HG03378 (cell line): ENCODE measurements around the gene MCIDAS.

Experiments used
- ATAC-seq: cut with Tn5 transposase; IDR thresholded peaks from one replicate; pipeline ENCODE4 v1.9.1; 2021; ENCODE audit warnings: mild to moderate bottlenecking, moderate library complexity; ENCODE audit not compliant: unreplicated experiment

MCIDAS gene

DNA sequence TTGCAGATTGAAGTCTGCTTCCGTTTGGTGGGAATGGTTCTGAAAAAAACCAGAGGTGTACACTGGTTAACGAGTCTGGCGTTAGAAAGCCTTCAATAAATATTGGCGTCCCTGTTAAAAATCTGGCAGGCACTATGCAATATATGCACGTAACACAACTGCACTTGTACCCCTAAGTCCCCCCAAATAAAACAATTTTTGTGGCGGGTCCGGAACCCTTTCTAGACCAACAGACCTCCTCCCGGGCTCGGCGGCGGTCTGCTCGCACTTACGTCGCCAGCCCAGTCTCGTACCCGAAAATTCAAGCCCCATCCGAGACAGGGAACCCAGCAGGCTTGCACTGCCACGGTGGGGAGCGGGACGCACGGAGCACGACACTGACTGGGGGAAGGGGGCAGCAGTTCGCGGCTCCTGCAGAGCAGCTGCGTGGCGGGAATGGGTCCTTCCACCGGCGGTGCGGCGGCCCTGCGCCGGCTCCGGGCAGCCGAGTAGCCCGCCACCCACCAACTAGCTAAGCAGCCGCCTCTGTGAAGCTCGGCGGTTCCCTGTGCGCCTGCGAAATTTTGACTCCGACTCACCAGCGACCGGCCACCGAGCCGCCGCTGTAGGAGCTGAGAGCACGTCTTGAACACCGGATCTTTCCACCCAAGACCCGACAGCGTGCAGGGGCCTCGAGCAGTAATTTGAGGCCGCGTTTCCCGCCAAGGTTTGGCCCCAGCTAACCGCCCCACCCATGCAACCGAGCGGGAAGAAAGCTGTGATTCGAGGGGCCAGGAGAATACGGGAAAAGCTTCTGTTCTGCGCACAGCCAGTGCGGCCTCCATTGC lies 3.9 kb downstream of the MCIDAS start:
- ATAC-seq: no peak

DNA sequence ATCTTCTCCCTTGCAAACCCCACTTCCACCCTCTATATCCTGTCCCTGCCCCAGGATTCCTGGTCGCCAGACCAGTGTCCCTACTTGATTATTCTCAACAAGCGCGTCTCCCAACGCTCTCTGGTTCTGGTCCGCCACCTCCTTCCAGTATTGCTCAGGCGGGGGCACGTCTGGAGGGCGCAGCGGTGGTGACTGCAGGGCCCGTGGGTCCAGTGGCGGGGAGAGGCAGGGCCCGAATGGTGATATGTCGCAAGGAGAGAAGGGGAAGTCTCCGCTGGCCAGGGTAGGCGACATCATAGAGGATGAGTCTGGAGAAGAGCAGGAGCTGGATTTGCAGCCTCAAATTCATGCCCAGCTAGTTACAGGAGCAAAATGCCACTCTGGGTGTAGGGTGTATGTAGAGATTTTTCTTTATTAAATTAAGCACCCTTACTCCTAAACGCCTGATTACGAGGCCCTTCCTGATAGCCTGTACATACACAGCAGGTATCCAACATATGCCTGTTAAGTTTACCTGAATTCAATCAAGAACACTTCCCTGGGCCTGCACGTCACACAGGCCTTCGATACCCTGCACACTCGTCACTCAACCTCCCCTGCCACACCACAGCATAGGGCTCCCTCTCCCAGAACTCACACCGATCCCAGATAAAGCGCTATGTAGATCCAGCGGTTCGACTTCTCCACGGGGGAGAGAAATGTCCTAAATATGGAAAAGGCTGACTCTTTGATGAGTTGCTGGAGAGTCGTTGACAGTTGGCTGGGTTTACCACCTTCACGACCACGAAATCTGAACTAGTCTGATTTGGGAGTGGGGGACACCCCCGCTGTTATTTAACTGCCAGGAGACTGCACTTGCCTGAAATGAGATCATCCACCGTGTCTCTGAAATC lies 4.8 kb downstream of the MCIDAS start:
- ATAC-seq: no peak

DNA sequence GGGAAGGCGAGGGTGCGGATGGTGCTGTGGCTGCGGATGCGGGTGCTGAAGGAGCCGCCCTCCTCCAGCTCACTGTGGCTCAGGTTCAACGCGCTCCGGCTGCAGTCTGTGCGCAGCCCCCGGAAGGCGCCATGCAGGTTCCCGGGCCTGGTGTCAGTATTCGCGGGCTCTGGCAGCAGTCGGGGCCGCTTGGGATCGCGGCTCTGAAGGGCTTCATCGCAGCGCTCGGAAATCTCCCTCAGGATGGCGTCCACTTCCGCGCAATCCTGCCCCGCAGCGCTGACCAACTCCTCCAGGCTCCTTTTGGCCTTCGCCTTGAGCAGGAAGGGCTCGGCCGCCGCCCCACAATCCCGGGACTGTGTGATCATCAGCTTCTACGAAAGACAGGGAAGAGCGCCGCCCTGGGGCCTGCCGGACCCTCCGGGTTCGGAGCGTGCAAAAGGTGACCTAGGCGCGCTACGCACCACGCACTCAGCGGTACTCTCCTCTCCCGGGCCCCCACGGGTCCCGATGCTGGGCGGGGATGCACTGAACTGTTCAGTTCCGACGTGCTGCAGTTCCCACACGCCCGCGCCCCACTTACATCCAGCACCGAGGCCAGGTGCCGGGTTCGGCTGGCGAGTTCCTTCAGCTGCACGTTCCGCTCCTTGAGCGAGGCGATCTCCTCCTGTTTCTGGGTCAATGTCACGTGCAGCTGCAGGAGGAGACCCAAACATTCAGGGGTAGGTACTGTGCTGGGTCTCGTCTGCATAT lies 6.5 kb downstream of the MCIDAS start:
- ATAC-seq: no peak

DNA sequence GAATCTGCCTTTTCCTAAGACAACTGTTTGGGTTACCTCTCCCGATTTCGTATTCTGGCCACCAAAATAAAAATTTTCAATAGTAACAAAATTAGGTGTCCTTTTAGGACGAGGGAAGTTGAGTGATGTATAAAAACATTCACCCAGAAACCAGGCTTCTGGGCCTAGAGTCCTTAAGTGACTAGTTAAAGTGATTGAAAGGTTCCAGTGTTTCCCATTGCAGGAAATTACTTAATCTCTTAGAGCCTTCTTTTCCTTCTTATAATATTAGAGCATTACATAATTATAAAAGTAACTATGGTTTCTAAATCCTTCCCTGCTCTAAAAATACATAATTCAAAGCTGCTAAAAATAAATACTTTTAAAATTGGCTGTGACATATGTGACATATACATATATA lies 7.3 kb downstream of the MCIDAS start:
- ATAC-seq: no peak

DNA sequence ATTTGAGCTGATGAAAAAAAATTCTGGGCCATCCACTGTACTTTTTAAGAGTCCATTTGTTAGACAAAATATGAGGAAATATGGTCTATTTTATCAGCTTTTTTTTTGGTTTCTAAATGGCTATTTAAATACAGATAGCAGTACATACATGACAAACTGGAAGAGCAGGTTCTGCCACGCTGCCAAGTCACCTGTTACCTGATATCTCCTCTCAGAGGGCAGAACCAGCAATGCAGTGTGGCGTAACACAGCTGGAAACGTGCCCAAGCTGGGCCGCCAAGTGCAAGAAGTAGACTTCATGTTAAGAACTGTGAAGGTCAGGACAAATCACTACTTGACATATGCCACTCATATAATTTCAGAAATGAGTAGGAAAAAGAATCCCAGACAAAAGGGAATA lies 8.1 kb downstream of the MCIDAS start:
- no peak for ATAC-seq

DNA sequence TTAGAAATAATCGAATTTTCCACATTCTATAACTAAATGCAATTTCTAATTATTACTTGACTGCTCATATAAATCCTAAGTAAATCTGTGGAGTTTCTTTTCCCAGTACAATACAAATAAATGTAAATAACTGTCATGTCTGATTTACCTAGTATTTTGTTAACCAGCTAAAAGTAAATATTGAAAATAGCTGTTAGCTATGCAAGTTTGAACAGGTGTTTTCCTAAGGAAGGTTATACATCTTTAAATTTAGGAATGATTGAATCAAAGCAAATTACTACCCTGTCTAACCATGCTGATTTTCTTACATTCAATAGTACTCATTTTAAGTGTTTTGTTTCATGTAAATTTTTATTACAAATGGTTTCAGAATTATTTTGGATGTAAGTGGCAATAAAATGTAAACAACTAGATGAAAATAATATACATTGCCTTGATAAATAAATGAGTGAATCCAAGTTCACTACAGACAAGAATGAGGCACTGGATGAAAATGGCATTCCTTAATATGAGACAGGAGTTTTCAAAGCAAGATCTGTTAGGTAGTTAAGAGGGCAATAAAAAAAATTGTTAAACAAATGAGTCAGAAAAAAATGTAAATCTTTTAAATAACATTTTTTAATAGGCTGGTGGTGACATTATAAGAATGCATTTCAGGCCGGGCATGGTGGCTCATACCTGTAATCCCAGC lies 15.8 kb downstream of the MCIDAS start:
- ATAC-seq: no peak

DNA sequence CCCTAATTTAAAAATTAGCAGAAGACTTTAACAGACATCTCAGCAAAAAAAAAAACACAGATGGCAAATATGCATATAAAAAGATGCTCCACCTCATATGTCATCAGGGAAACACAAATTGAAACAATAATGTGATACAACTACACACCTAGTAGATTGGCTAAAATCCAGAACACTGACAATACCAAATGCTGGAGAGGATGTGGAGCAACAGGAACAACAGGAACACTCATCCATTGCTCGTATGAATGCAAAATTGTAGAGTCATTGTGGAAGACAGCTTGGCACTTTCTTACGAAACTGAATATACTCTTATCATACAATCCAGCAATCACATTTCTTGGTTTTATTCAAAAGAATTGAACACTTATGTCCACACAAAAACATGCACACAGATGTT lies 22.1 kb downstream of the MCIDAS start:
- no peak for ATAC-seq

DNA sequence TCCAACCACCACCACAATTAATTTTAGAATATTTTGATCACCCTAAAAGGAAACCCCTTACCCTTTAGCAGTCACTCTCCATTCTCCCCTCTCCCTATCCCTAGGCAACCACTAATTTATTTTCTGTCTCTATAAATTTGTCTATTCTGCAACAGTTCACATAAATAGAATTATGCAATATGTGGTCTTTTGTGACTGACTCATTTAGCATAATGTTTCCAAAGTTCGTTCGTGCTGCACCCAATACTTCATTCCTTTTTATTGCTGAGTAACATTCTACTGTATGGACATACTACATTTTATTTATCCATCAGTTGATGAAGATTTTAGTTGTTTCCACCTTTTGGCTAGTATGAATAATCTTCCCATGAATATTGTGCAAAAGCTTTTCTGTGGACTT lies 36.0 kb downstream of the MCIDAS start:
- ATAC-seq: no peak

DNA sequence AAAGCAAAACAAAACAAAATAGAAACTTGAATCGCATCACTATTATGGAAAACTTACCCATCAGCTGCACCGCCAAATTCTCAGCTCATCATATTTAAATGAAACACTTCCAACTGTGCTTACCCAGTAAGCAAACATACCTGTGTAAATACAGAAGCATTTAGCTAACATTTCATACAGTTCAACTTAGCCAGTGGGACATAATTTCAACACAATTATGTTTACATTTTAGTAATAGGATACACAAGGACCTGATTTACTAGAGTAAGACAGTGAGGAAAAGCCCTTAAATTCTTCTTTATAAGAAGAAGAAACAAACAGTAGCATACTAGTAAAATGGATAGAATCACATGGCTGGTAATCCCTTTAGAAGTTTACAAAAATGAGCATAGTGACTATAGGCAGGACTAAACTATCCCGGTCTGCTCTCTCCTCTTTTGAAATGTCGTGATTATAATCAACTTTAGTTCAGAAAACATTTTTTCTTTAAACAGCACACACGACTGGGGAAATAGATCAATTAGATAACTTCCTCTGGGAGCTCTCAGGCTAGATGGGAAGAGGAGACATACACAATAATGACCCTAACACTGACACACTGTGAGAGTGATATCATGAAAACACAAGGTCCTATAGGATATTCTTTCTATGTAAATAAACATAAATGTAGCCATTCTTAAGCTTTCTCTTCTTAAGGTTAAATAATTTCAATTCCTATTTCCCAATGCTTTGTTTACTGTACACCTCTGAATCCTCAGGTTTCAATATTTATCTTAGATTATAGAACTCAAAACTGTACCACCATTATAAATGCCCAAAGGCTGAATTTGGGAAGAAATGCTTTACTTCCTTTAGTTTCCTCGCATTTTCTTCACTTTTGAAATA lies 38.2 kb downstream of the MCIDAS start:
- no peak for ATAC-seq

DNA sequence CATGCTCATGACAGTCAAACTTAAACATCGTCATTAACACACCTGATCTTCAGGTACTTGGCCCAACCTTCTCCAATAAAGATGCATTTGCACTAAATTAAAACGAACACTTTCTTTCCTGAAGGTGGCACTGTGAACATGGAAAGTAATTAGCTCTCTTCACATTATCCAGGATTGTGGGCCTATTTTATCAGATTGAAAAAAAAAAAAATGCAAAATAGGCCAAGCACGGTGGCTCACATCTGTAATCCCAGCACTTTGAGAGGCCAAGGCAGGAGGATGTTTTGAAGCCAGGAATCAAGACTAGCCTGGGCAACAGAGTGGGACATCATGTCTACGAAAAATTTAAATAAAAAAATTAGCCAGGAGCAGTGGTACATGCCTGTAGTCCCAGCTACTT lies 39.7 kb downstream of the MCIDAS start:
- ATAC-seq: no peak

DNA sequence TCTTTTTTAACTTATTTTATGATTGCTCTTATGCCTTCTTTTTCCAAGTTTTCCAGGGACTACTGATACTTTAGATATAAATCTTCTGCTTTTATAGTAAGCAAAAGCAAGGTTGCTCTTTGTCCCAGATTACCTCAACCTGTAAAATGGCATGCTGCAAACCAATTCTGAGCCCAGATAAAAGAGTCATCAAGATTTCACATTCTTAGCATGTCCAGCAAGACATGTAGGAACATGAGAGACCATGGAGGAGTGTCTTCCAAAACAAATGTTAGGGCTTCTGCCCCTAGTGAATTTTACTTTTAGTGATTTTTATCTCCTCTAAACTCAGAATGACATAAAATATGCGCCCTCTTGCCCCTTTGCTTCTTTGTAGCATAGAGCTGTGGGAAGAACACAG lies 47.1 kb downstream of the MCIDAS start:
- no peak for ATAC-seq

DNA sequence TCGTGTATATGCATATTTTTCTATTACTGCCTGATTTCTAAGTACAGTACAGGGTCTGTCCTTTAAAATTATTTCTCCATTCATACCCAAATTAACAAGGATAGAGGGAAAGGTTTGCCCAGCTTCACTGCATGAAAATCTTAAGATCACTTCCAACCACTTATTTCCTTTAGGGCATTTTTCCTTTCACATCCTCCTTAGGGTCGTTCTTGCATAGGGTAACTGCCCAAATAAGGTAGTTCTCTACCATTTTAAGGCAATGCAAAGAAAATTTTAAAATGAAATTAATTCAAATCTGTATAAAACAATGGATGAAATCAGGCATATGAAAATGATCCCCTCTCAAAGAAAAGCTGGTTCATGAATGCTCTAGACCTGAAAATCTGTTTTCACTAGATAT lies 50.0 kb downstream of the MCIDAS start:
- no peak for ATAC-seq

DNA sequence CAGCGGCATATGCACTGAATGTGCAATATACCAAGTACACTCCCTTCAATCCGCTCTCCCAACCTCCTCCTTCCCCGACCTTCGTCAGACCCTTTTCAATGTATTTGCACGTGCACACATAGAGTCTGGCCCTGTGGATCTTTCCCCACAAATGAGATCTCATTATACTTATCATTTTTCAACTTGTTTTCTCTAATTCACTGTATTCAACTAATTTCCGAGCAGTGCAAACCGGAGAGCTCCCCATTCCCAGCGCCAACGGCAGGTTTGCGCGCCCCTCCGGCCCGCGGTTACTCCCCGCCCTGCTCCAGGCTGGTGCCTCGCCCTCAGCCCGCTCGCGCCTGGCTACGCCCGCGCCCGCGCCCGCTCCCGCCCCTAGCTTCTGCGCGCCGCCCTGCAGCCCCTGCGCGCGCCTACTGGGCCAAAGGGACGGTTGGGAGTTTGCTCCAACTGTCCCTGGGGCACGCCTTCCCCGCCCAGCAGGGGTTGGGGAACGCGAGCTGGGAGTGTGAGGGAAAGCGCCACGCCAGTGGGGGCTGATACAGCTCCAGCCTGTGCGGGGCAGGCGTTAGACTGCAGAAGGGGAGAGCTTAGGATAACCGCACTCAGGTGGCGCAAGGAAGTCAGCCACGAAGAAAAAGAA lies 50.8 kb downstream of the MCIDAS start:
- no peak for ATAC-seq

DNA sequence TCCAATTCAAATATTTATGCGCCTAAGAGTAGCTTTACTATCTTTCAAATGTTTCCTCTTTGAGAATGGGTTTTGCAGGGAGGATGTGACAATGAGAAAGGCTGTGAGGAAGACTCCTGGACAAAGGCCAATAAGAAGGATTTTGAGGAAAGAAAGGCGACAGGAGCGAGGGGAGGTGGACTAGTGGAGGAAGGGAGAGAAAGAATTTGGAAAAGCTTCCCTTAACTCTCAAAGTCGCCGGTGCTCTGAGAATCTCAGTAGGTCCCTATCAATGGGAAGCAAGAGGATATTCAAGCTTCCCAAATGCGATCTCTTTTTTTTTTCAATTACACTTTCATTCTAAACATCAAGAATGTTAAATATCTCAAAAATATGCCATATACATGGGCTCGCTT lies 51.3 kb downstream of the MCIDAS start:
- no peak for ATAC-seq

DNA sequence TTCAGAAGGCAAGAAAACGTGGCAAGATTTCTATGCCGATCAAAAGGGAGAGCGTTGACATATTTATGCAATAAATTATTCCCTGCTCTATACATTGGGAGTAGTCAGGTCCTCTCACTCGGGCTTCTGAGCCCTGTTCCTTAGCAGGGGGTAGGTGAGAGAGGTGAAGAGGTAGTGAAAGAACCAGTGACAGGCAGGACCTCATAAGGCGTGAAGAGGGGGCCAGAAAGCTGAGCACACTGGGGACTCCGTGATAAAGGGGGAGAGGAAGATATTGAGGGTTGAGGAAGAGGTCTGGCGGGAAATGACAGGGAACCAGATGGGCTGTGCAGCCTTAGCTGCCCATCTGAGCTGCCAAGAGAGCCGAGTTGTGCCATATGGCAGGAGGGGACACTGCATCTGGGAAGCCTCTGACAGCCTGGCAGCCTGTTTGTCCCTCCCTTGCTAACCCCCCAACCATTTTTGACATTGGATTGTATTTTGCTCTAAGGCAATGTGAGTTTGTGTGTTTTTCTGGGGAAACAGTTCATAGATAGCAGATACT lies 53.4 kb downstream of the MCIDAS start:
- ATAC-seq: peak; percentile 7

DNA sequence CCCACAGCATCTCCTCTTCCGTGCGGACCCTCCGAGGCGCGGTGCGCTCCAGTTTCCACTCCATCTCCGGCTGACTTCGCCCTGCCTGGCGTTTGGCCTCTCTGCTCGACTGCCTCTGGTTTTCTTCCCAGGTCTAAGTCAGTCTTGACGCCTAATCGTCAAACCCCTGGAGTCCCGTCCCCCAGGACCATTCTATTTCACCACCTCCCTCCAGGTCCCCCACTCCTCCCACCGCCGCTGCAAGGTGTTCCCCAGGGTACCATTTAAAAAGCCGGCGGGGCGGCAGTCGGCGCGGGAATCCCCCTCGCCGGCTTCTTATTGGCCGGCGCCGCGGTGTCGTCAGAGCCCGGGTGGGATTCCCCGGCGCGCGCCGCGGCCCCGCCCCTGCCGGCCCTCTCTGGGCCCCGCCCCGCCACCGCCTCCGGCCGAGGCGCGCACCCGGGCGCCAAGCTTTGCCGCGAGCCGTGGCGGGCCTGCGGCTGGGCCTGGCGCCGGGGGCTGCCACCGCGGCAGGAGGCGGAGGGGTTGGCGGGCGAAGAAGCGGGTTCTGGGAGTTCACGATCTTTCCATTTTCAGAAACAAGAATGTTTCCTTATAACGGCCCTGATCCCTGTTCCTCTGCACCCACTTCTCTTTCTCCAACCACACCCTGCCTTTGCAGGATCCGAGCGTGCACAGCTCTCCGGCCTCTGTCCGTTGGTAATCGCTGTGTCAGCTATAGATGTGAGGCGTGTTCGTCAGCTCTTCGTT lies 54.0 kb downstream of the MCIDAS start, which contains the start of gene CDC20B:
Gene CDC20B (minus strand): TSS at position 241 of the 750 bp plus-strand sequence. CDS start 177 bp downstream, at position 64.
- ATAC-seq: peak; percentile 47

DNA sequence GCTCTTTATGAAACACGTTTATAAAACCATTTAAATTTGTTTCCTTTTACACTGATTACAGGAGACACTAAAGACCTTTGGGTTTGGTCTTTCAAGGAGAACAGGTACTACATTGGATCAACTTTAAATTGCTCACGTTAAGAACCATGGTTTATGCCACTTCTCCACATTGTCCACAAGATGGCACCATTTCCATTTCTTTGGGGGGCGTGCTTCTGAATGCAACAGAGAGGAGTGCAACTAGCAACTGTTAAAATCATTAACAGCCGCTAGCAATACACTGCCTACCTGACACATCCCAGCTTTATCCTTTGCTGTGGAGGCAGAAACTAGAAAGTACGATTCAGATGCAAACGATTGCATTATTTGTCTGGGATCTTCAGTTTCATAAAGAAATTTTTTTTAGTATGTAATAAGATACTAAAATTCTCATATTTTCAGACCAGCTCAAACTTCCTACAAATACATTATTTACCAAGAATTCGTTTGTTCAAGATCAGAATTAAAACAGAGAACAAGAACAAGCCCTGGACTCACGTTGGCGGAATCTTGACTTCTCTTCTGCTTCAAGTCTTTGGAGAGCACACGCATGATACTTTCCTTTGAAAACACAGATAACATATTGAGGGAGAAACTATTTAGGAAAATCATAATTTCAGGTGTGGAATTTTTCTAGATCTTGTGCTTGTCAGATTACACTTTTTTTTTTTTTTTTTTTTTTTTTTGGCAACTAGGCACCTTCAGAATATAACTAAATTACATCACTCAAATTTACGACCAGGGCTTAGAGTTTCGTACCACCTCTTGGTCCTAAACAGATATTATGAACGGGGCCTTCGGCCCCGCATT lies 54.8 kb downstream of the MCIDAS start:
- peak; percentile 82 for ATAC-seq
